HepG2 (cell line): Measurements from ENCODE around the gene PSMB1. TPM values are rescaled to one million over a fixed set of nuclear protein-coding genes. Genes with fewer than 3 reads are reported as not detected.

ENCODE experiments used
- ADNP ChIP-seq: sonication (generic); formaldehyde crosslinking; IDR thresholded peaks from 2 replicates; pipeline ENCODE4 v1.4.0; 2020; ENCODE audit warnings: missing genetic modification reagents
- CEBPB ChIP-seq: IDR thresholded peaks from 2 replicates; pipeline ENCODE4 v1.6.1; 2011; ENCODE audit warnings: low read depth, low read length, improper control_type of control experiment, borderline replicate concordance
- FOSL1 ChIP-seq: sonication (generic); formaldehyde crosslinking; IDR thresholded peaks from 2 replicates; pipeline ENCODE4 v1.9.0; 2021; ENCODE audit warnings: missing genetic modification reagents, borderline replicate concordance
- GMEB1 ChIP-seq: sonication (generic); formaldehyde crosslinking; IDR thresholded peaks from 2 replicates; pipeline ENCODE4 v1.5.1; 2020; ENCODE audit warnings: missing genetic modification reagents, mild to moderate bottlenecking, borderline replicate concordance
- HDAC2 ChIP-seq: sonication (generic); formaldehyde crosslinking; IDR thresholded peaks from 2 replicates; pipeline ENCODE4 v1.4.0; 2020; ENCODE audit warnings: missing genetic modification reagents
- HMG20A ChIP-seq: IDR thresholded peaks from 2 replicates; pipeline ENCODE4 v1.6.1; 2016; ENCODE audit warnings: borderline replicate concordance
- KDM5A ChIP-seq: fragments of 200-600 bp; sonication (generic); IDR thresholded peaks from 2 replicates; pipeline ENCODE4 v1.7.0; 2018; ENCODE audit warnings: antibody characterized with exemption, mild to moderate bottlenecking, low read length, borderline replicate concordance
- KDM5B ChIP-seq: sonication (generic); formaldehyde crosslinking; IDR thresholded peaks from 2 replicates; pipeline ENCODE4 v1.4.0; 2020; ENCODE audit warnings: missing genetic modification reagents, mild to moderate bottlenecking, borderline replicate concordance
- KDM6A ChIP-seq: IDR thresholded peaks from 2 replicates; pipeline ENCODE4 v1.6.1; 2016; ENCODE audit warnings: low read depth
- LBX2 ChIP-seq: sonication (generic); formaldehyde crosslinking; IDR thresholded peaks from 2 replicates; pipeline ENCODE4 v1.5.0; 2020; ENCODE audit warnings: missing genetic modification reagents, mild to moderate bottlenecking, borderline replicate concordance
- PAF1 ChIP-seq: IDR thresholded peaks from 2 replicates; pipeline ENCODE4 v1.6.1; 2016; ENCODE audit warnings: missing genetic modification reagents, missing compliant biosample characterization
- PPARG ChIP-seq: conservative IDR thresholded peaks from 2 replicates; pipeline ENCODE4 v1.6.1; 2016; ENCODE audit warnings: missing biosample characterization, missing genetic modification reagents
- SKI ChIP-seq: fragments of 450-650 bp; IDR thresholded peaks from one replicate; pipeline ENCODE4 v1.6.1; 2018; ENCODE audit warnings: mild to moderate bottlenecking; ENCODE audit not compliant: partially characterized antibody
- SPEN ChIP-seq: sonication (generic); formaldehyde crosslinking; IDR thresholded peaks from 2 replicates; pipeline ENCODE4 v1.5.1; 2020; ENCODE audit warnings: low read depth, mild to moderate bottlenecking, missing genetic modification reagents
- SRSF4 ChIP-seq: fragments of 200-400 bp; formaldehyde crosslinking; IDR thresholded peaks from one replicate; pipeline ENCODE4 v1.6.1; 2018; ENCODE audit warnings: mild to moderate bottlenecking, low read depth, low read length, moderate library complexity; ENCODE audit not compliant: poor library complexity, severe bottlenecking
- U2AF2 ChIP-seq: fragments of 200-400 bp; formaldehyde crosslinking; IDR thresholded peaks from 2 replicates; pipeline ENCODE4 v1.6.1; 2017; ENCODE audit warnings: low read depth, mild to moderate bottlenecking, low read length
- ZMAT5 ChIP-seq: sonication (generic); formaldehyde crosslinking; IDR thresholded peaks from 2 replicates; pipeline ENCODE4 v1.5.0; 2020; ENCODE audit warnings: mild to moderate bottlenecking, low read depth, missing genetic modification reagents, borderline replicate concordance
- ZNF205 ChIP-seq: IDR thresholded peaks from 2 replicates; pipeline ENCODE4 v1.6.1; 2018; ENCODE audit warnings: missing biosample characterization, missing genetic modification reagents
- ZNF260 ChIP-seq: sonication (generic); formaldehyde crosslinking; IDR thresholded peaks from 2 replicates; pipeline ENCODE4 v1.4.0; 2020; ENCODE audit warnings: missing genetic modification reagents, low read depth, mild to moderate bottlenecking, borderline replicate concordance
- ZNF503 ChIP-seq: sonication (generic); formaldehyde crosslinking; IDR thresholded peaks from 2 replicates; pipeline ENCODE4 v1.4.0; 2020; ENCODE audit warnings: missing genetic modification reagents
- ZNF672 ChIP-seq: sonication (generic); formaldehyde crosslinking; IDR thresholded peaks from 2 replicates; pipeline ENCODE4 v1.8.1; 2022; ENCODE audit warnings: missing genetic modification reagents
- polyA plus RNA-seq, 8 experiments: library from polyadenylated mRNA; depleted of rRNA in 3 of 8; stranded (reverse) in 7 of 8; unstranded in 1 of 8; fragments of >200 nt; fragmentation: Illumina TruSeq in 4 of 8; extraction: Trizol in 4 of 8; gene quantifications; 2 replicates each; pipeline versions ENCODE4 v1.2.1 to v1.2.3, GENCODE V29; 2011 to 2016; ENCODE audit warnings: low read depth in 4 of 8, missing spikeins in 1 of 8, mixed read lengths in 1 of 8; ENCODE audit not compliant: insufficient read depth in 1 of 8
- total RNA-seq, 5 experiments: library from RNA; depleted of rRNA; stranded (reverse); fragments of >200 nt; fragmentation: Illumina TruSeq; extraction: Trizol; gene quantifications; 2 replicates each; pipeline ENCODE4 v1.2.3, GENCODE V29; 2016; ENCODE audit warnings: low read depth in 1 of 5
- TF ChIP-seq, protein P1 (sequence below): IDR thresholded peaks from 2 replicates; pipeline ENCODE4 v1.6.1; 2016; ENCODE audit warnings: missing genetic modification reagents, missing compliant biosample characterization
- TF ChIP-seq, protein P2 (sequence below): IDR thresholded peaks from 2 replicates; pipeline ENCODE4 v1.6.1; 2016; ENCODE audit warnings: missing biosample characterization, missing genetic modification reagents, low read depth

Gene PSMB1
- total and polyA plus RNA-seq, 2 of the 13 experiments (the other 11 are each of a cell fraction or from before 2014, with no cell fraction given), result 528 to 592 TPM

GRCh38 chr6:170584181-170584953, 31.3 kb upstream of the PSMB1 start, which contains the start of gene PDCD2 (continued):
- TF ChIP-seq KDM6A (CRISPR knock-in tag), result no peak; the same call in 1 of the 2 replicates
- TF ChIP-seq, protein P1, sequence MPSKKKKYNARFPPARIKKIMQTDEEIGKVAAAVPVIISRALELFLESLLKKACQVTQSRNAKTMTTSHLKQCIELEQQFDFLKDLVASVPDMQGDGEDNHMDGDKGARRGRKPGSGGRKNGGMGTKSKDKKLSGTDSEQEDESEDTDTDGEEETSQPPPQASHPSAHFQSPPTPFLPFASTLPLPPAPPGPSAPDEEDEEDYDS (CRISPR knock-in tag), result peak; percentile 77
- peak; percentile 55; the same call in 1 of the 2 replicates for TF ChIP-seq U2AF2
- no peak for TF ChIP-seq ZNF672 (CRISPR knock-in tag)
- TF ChIP-seq CEBPB, result no peak
- TF ChIP-seq ZNF503 (CRISPR knock-in tag), result peak; percentile 77; the same call in 1 of the 2 replicates
- TF ChIP-seq SKI, result peak; percentile 40
- no peak for TF ChIP-seq SRSF4
- no peak for TF ChIP-seq ADNP (CRISPR knock-in tag)
- peak; percentile 46 for TF ChIP-seq HDAC2
- peak; percentile 83 for TF ChIP-seq ZNF205 (CRISPR knock-in tag)
- no peak for TF ChIP-seq FOSL1 (CRISPR knock-in tag)
- no peak for TF ChIP-seq ZNF260 (CRISPR knock-in tag)
- peak; percentile 59; the same call in 1 of the 2 replicates for TF ChIP-seq GMEB1 (CRISPR knock-in tag)
- no peak for TF ChIP-seq PAF1
- TF ChIP-seq HMG20A (CRISPR knock-in tag), result peak; percentile 19; the same call in 1 of the 2 replicates
- TF ChIP-seq PPARG, result no peak; the same call in 1 of the 2 replicates
- no peak for TF ChIP-seq LBX2 (CRISPR knock-in tag)
- peak; percentile 98 for TF ChIP-seq SPEN (CRISPR knock-in tag)
- 0 out of 2 replicates have a peak, but pooled peaks have one; percentile 26 for TF ChIP-seq ZMAT5 (CRISPR knock-in tag)
- peak; percentile 82 for TF ChIP-seq KDM5B (CRISPR knock-in tag)
- TF ChIP-seq, protein P2, sequence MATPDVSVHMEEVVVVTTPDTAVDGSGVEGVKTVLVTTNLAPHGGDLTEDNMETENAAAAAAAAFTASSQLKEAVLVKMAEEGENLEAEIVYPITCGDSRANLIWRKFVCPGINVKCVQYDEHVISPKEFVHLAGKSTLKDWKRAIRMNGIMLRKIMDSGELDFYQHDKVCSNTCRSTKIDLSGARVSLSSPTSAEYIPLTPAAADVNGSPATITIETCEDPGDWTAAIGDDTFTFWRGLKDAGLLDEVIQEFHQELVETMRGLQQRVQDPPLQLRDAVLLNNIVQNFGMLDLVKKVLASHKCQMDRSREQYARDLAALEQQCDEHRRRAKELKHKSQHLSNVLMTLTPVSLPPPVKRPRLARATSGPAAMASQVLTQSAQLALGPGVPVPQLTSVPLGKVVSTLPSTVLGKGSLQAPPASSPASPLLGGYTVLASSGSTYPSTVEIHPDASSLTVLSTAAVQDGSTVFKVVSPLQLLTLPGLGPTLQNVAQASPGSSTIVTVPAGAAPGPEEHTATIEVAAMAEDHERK (CRISPR knock-in tag), result no peak
- peak; percentile 76 for TF ChIP-seq KDM5A
